Fibroblast of the aortic adventitia (primary cell): ENCODE data around the gene RHCG. TPM values are rescaled to one million over a fixed set of nuclear protein-coding genes. Genes with fewer than 3 reads are reported as not detected.

ENCODE experiments used
- DNase-seq: peaks from one replicate; pipeline ENCODE4 v3.0.0-alpha.2; 2010; ENCODE audit warnings: low read depth
- H3K4me3 ChIP-seq: 2 replicates; pipeline ENCODE4 v1.5.1; 2011; ENCODE audit warnings: low read depth, mild to moderate bottlenecking, control low read depth, low read length, moderate library complexity
- total RNA-seq: library from RNA; depleted of rRNA; stranded (reverse); fragments of >200 nt; gene quantifications from 2 replicates; pipeline ENCODE4 v1.2.3, GENCODE V29; 2012; ENCODE audit warnings: low replicate concordance
- TF ChIP-seq, protein P1 (sequence below): IDR thresholded peaks from 2 replicates; pipeline ENCODE4 v1.5.1; 2011; ENCODE audit warnings: mild to moderate bottlenecking, low read length, control low read depth, inconsistent platforms; ENCODE audit not compliant: insufficient read depth

The RHCG gene
- total RNA-seq, 1 donor = not detected

DNA sequence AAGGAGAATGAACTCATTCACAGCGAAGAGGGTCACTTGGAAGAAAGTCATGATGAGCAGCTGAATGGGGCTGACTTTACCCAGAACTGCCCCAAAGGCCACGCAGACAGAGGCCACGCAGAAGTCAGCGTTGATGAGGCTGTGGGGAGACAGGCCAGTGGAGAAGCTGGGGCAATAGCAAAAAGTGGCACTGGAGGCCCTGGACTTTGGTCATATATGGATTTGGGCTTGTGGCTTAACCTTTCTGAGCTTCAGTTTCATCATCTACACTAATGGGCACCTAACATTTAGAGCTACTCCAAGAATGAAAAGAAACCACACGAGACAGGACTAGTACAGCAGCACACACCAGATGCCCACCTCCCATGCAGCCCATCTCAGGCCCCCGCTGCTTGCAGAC lies 13.3 kb downstream of the RHCG start:
- H3K4me3 ChIP-seq = no peak overlapping the region
- TF ChIP-seq, protein P1, sequence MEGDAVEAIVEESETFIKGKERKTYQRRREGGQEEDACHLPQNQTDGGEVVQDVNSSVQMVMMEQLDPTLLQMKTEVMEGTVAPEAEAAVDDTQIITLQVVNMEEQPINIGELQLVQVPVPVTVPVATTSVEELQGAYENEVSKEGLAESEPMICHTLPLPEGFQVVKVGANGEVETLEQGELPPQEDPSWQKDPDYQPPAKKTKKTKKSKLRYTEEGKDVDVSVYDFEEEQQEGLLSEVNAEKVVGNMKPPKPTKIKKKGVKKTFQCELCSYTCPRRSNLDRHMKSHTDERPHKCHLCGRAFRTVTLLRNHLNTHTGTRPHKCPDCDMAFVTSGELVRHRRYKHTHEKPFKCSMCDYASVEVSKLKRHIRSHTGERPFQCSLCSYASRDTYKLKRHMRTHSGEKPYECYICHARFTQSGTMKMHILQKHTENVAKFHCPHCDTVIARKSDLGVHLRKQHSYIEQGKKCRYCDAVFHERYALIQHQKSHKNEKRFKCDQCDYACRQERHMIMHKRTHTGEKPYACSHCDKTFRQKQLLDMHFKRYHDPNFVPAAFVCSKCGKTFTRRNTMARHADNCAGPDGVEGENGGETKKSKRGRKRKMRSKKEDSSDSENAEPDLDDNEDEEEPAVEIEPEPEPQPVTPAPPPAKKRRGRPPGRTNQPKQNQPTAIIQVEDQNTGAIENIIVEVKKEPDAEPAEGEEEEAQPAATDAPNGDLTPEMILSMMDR = no peak
- DNase-seq = no peak

DNA sequence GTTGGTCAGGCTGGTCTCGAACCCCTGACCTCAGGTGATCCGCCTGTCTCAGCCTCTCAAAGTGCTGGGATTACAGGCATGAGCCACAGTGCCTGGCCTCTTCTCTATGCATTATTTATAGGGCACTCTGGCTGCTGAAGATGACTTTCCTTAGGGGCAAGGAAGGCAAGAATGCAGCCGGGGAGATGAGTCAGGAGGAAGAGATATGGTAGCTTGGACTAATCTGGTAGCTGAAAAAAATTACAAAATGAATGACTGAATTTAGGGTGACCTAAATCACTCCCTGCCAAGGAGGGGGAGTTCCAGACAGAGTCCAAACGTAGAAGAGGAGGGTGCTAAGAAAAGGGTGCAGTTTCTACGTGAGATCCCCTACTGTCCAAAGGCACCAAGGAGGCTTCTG lies 14.2 kb downstream of the RHCG start:
- DNase-seq = no peak
- TF ChIP-seq, protein P1 = no peak

DNA sequence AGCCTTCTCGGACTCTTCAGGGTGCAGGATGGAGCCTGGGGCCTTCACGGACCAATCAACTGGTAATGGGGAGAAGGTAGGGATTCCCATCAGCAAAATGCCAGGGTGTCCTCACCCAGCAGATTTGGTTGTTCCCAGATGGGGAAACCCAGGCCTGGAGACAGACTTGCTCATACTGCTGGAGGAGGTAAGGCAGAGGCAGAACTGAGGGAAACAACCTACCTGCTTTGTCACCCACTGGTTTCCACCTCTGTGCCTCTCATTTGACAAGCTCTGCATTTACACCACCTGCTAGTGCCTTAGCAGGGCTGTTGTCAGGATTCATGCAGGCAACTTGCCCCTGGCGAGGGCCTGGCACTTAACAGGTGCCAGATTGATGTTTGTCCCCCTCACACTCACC lies 15.9 kb downstream of the RHCG start:
- TF ChIP-seq, protein P1 = no peak
- DNase-seq = no peak
- H3K4me3 ChIP-seq = no peak overlapping the region

More for the DNA sequence above, 14.2 kb downstream of the RHCG start:
- no peak overlapping the region for H3K4me3 ChIP-seq

DNA sequence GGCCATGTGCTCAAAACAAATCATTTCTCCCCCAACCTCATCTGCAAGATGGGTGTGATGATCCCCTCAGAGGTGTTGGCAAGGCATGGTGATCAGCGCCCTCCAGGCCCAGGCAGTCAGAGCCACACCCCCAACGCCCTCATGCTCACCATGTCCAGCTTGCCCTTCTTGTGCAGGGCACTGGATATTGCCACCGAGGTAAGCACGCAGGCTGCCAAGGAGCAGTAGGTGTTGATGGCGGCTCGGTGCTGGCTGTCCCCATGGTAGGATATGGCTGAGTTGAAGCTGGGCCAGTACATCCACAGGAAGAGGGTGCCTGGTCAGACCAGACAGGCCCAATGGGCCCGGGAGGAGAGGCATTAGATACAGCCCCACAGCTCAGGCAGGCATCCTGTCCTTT lies 17.2 kb downstream of the RHCG start:
- TF ChIP-seq, protein P1 = no peak
- no peak overlapping the region for H3K4me3 ChIP-seq
- no peak for DNase-seq

DNA sequence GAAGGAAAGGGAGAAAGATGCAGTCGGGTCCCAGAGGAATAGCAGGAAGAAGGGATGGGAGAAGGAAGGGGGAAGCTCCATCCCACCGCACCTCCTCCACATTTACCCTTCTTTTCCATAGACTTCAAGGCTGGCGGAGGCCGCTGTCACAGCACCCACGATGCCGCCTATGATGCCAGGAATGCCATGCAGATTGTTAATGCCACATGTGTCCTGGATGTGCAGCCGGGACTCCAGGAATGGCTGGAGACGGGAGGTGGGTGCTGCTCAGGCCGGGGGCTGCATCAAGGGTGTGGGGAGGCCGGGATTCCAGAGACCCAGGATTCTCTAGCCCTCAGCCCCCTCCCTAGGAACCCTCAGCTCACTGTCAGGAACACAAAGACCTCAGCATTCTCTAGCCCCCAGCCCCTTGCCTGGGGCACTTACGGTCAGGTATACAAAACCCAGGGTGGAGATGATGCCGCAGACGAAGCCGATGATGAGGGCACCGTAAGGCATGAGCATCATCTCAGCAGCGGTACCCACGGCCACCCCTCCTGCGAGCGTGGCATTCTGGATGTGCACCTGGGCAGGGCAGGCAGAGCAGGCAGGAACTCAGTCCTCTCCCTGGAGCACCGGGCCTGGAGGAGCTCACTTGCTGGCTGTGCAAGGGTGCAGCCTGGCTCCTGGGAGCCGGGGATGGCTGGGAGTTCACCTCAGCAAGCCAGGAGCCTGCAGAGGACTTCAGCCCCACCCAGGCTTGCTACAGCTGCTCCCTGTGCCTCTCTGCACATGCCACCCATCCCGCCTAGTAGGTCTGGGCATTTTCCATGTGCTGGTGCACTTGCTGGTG lies 18.8 kb downstream of the RHCG start:
- H3K4me3 ChIP-seq = no peak overlapping the region
- TF ChIP-seq, protein P1 = no peak
- no peak for DNase-seq

DNA sequence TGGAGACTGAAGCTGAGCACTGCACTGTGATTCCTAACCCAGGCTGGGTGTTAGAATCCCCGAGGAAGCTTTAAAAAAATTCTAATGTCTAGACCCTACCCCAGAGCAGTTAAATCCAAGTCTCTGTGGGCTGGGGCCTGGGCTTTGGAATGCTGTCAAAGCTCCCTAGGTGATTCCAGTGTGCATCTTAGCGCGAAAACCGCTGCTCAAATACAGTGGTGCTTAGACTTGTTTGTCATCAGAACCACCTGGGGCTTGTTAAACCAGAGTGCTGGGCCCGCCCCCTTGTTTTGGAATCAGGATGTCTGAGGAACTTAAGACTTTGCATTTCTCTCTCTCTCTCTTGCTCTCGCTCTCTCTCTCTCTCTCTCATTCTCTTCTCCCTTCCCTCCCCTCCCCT lies 20.7 kb downstream of the RHCG start:
- DNase-seq = no peak
- H3K4me3 ChIP-seq = no peak overlapping the region
- TF ChIP-seq, protein P1 = no peak
